Measurements from ENCODE around the gene DCD. TPM values are rescaled to one million over a fixed set of nuclear protein-coding genes. Genes with fewer than 3 reads are reported as not detected.

Gene DCD
- total and polyA plus RNA-seq, 9 of the 15 experiments (the other 6 are each of a cell fraction or from before 2014, with no cell fraction given): not detected

DNA sequence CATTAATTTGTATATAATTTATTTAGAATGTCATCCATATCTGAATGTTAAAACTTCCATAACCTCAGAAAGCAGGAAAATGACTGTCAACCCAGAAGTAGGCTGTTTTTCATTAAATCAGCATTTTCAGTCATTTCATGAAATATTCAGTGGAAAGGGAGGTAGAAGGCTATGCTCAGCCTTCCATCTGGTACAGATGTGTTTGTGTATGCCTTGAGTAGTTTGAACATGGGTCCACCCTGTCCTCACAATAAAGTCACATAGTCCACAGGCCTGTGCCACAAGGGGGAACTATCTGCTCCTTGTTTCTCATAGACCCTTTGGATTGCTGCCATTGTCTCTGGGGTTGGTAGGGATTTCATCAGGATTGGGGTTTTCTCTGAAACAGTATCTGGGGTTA lies 22.6 kb downstream of the DCD start:
- no peak overlapping the region for H3K9ac ChIP-seq (ENCODE audit: insufficient read depth in 1 of 2, low read depth in 2 of 2, low read length in 2 of 2)
- no peak overlapping the region for H2AFZ ChIP-seq (ENCODE audit: low read depth, low read length)
- H3K9me1 ChIP-seq (ENCODE audit: control insufficient read depth, insufficient read depth, low read length): no peaks in the 10 kb centered on the region
- no peaks in the 10 kb centered on the region for H3K4me1 ChIP-seq (replicated peaks in 1 of 2; ENCODE audit: control insufficient read depth in 2 of 2, insufficient read depth in 2 of 2, low read length in 2 of 2)
- H3K27ac ChIP-seq (ENCODE audit: extremely low read depth, low read depth, low read length): no peak overlapping the region
- no peaks in the 10 kb centered on the region for H3K9me3 ChIP-seq (replicated peaks; ENCODE audit: control insufficient read depth, insufficient read depth, low read depth, low read length)
- no TSS peak for BruUV-seq (replicated peaks)
- H3K4me2 ChIP-seq (ENCODE audit: insufficient read depth, low read length): no peak overlapping the region
- no peak overlapping the region for H3K4me3 ChIP-seq
- in situ Hi-C loops (cut with MboI): no loop called here
- H3K36me3 ChIP-seq (ENCODE audit: control insufficient read depth, insufficient read depth, low read length): no peaks in the 10 kb centered on the region
- no peaks in the 10 kb centered on the region for H4K20me1 ChIP-seq (replicated peaks; ENCODE audit: control insufficient read depth, insufficient read depth, low read length)
- no peak for FAIRE-seq
- ChIA-PET POLR2A (no interaction called here), CTCF (ENCODE audit: low intra/inter-chr PET ratio) (no interaction called here)
- DNase-seq (ENCODE audit: extremely low read depth in 1 of 4, low spot score in 3 of 4): no peak
- intact Hi-C loops (cut with micrococcal nuclease): no loop called here
- no peaks in the 10 kb centered on the region for H3K27me3 ChIP-seq (ENCODE audit: control insufficient read depth in 2 of 2, insufficient read depth in 2 of 2, low read length in 2 of 2)
- no peak for ATAC-seq
- no peaks in the 10 kb centered on the region for H3K79me2 ChIP-seq (ENCODE audit: control insufficient read depth, insufficient read depth, low read length)
- TF ChIP-seq ZSCAN32 (CRISPR knock-in tag; IDR thresholded peaks at IDR 0.05): no peak
- no peak for TF ChIP-seq CTCF (IDR thresholded peaks at IDR 0.05 in 2 of 3, conservative IDR thresholded peaks at IDR 0.05 in 1 of 3; ENCODE audit: insufficient read depth in 2 of 3, low read depth in 1 of 3, low read length in 3 of 3)
- TF ChIP-seq, protein P1, sequence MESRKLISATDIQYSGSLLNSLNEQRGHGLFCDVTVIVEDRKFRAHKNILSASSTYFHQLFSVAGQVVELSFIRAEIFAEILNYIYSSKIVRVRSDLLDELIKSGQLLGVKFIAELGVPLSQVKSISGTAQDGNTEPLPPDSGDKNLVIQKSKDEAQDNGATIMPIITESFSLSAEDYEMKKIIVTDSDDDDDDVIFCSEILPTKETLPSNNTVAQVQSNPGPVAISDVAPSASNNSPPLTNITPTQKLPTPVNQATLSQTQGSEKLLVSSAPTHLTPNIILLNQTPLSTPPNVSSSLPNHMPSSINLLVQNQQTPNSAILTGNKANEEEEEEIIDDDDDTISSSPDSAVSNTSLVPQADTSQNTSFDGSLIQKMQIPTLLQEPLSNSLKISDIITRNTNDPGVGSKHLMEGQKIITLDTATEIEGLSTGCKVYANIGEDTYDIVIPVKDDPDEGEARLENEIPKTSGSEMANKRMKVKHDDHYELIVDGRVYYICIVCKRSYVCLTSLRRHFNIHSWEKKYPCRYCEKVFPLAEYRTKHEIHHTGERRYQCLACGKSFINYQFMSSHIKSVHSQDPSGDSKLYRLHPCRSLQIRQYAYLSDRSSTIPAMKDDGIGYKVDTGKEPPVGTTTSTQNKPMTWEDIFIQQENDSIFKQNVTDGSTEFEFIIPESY (CRISPR knock-in tag; IDR thresholded peaks at IDR 0.05): no peak
- no peak for TF ChIP-seq ZNF232 (CRISPR knock-in tag; IDR thresholded peaks at IDR 0.05)
- TF ChIP-seq MCM3 (IDR thresholded peaks at IDR 0.05): no peak
- TF ChIP-seq NFIX (CRISPR knock-in tag; IDR thresholded peaks at IDR 0.05; ENCODE audit: low read depth): no peak
- no peak for TF ChIP-seq ZNF655 (CRISPR knock-in tag; IDR thresholded peaks at IDR 0.05)
- TF ChIP-seq, protein P2, sequence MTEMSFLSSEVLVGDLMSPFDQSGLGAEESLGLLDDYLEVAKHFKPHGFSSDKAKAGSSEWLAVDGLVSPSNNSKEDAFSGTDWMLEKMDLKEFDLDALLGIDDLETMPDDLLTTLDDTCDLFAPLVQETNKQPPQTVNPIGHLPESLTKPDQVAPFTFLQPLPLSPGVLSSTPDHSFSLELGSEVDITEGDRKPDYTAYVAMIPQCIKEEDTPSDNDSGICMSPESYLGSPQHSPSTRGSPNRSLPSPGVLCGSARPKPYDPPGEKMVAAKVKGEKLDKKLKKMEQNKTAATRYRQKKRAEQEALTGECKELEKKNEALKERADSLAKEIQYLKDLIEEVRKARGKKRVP (CRISPR knock-in tag; IDR thresholded peaks at IDR 0.05): no peak
- no peak for TF ChIP-seq ZNF431 (CRISPR knock-in tag; IDR thresholded peaks at IDR 0.05)
- TF ChIP-seq FOS (IDR thresholded peaks at IDR 0.05; ENCODE audit: extremely low read depth, insufficient read length): no peak
- TF ChIP-seq KLF10 (CRISPR knock-in tag; IDR thresholded peaks at IDR 0.05): no peak
- TF ChIP-seq, protein P3, sequence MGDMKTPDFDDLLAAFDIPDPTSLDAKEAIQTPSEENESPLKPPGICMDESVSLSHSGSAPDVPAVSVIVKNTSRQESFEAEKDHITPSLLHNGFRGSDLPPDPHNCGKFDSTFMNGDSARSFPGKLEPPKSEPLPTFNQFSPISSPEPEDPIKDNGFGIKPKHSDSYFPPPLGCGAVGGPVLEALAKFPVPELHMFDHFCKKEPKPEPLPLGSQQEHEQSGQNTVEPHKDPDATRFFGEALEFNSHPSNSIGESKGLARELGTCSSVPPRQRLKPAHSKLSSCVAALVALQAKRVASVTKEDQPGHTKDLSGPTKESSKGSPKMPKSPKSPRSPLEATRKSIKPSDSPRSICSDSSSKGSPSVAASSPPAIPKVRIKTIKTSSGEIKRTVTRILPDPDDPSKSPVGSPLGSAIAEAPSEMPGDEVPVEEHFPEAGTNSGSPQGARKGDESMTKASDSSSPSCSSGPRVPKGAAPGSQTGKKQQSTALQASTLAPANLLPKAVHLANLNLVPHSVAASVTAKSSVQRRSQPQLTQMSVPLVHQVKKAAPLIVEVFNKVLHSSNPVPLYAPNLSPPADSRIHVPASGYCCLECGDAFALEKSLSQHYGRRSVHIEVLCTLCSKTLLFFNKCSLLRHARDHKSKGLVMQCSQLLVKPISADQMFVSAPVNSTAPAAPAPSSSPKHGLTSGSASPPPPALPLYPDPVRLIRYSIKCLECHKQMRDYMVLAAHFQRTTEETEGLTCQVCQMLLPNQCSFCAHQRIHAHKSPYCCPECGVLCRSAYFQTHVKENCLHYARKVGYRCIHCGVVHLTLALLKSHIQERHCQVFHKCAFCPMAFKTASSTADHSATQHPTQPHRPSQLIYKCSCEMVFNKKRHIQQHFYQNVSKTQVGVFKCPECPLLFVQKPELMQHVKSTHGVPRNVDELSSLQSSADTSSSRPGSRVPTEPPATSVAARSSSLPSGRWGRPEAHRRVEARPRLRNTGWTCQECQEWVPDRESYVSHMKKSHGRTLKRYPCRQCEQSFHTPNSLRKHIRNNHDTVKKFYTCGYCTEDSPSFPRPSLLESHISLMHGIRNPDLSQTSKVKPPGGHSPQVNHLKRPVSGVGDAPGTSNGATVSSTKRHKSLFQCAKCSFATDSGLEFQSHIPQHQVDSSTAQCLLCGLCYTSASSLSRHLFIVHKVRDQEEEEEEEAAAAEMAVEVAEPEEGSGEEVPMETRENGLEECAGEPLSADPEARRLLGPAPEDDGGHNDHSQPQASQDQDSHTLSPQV (IDR thresholded peaks at IDR 0.05): no peak
- no peak for TF ChIP-seq ARHGAP35 (IDR thresholded peaks at IDR 0.05; ENCODE audit: partially characterized antibody)
- TF ChIP-seq RFX1 (IDR thresholded peaks at IDR 0.05): no peak
